ENCODE data around the gene MMP7. TPM values are rescaled to one million over a fixed set of nuclear protein-coding genes. Genes with fewer than 3 reads are reported as not detected.

The MMP7 gene
- total RNA-seq, 1 experiment from 2014 or later = not detected

- no peak overlapping the region for H3K27ac ChIP-seq (ENCODE audit: insufficient read length, low read depth, low read length)
- no CpG with 5 or more reads among the region's 2 CpGs for WGBS (ENCODE audit: extremely low coverage, insufficient read length, low lambda C conversion rate)
- no peak overlapping the region; a peak in 1 of 7 replicates for H3K27ac Mint-ChIP-seq
Observed at GRCh38 chr11:102499931-102500330, 30.6 kb downstream of the MMP7 start.

More at GRCh38 chr11:102499931-102500330, 30.6 kb downstream of the MMP7 start:
- DNase-seq = no peak
- Histone ChIP-seq H3K56ac (ENCODE audit: insufficient read length, low read depth, low read length) (no peak overlapping the region), H3K4me2 (ENCODE audit: insufficient read depth, insufficient read length, low read length) (no peak overlapping the region), H4K5ac (ENCODE audit: insufficient read length, low read depth, low read length) (no peak overlapping the region), H4K8ac (replicated peaks; ENCODE audit: insufficient read length, low read depth, low read length) (no peak overlapping the region), H4K20me1 (ENCODE audit: control insufficient read depth, insufficient read depth, insufficient read length) (no peaks in the 10 kb centered on the region), H3K79me2 (ENCODE audit: insufficient read depth, low read length) (no peaks in the 10 kb centered on the region), H3K23me2 (ENCODE audit: insufficient read length, low read depth, low read length, poor library complexity, severe bottlenecking) (no peaks in the 10 kb centered on the region), H3K4ac (ENCODE audit: low read depth, low read length) (no peak overlapping the region), H2BK120ac (ENCODE audit: low read depth, low read length, poor library complexity, severe bottlenecking) (no peak overlapping the region), H2BK15ac (ENCODE audit: low read depth, low read length) (no peak overlapping the region), H3K9ac (ENCODE audit: extremely low read depth, insufficient read length, low read length) (no peak overlapping the region), H2AFZ (ENCODE audit: low read length) (no peak overlapping the region), H3K23ac (ENCODE audit: insufficient read length, low read depth, low read length) (no peak overlapping the region), H2BK12ac (ENCODE audit: insufficient read length, low read depth, low read length) (no peak overlapping the region), H2AK5ac (ENCODE audit: insufficient read length, low read length) (no peak overlapping the region), H3K4me1 (ENCODE audit: insufficient read depth, low read length) (no peaks in the 10 kb centered on the region), H2BK5ac (ENCODE audit: insufficient read length, low read length) (no peak overlapping the region), H3T11ph (ENCODE audit: low read length) (no peak overlapping the region), H3K27me3 (ENCODE audit: insufficient read depth, low read length) (no peaks in the 10 kb centered on the region), H3K79me1 (ENCODE audit: insufficient read depth, low read depth, low read length, poor library complexity, severe bottlenecking) (no peaks in the 10 kb centered on the region), H2BK20ac (ENCODE audit: low read depth, low read length, poor library complexity, severe bottlenecking) (no peak overlapping the region), H3K18ac (ENCODE audit: insufficient read length, low read depth, low read length) (no peak overlapping the region), H3K14ac (ENCODE audit: insufficient read depth, low read length) (no peak overlapping the region), H4K91ac (ENCODE audit: insufficient read length, low read depth, low read length) (no peak overlapping the region), H3K9me3 (ENCODE audit: control insufficient read depth, low read depth, low read length) (no peaks in the 10 kb centered on the region)
- H3K4me3 Mint-ChIP-seq = no peak overlapping the region
- H3K9me3 Mint-ChIP-seq = no peaks in the 10 kb centered on the region
- no peak for TF ChIP-seq CTCF (conservative IDR thresholded peaks at IDR 0.05)
- H3K27me3 Mint-ChIP-seq (ENCODE audit: low read depth) = no peaks in the 10 kb centered on the region
- H3K4me1 Mint-ChIP-seq = peaks cover 6% of the 10 kb centered on the region in 2 experiments
- no peaks in the 10 kb centered on the region for H3K36me3 Mint-ChIP-seq (ENCODE audit: insufficient read depth in 1 of 3, low read depth in 3 of 3)
